ENCODE data around the gene ARAP3. TPM values are rescaled to one million over a fixed set of nuclear protein-coding genes. Genes with fewer than 3 reads are reported as not detected.

The ARAP3 gene
- total and polyA plus RNA-seq, 2 donors (not counting 1 experiment from before 2014, with no cell fraction given): 0.34 to 3.7 TPM

DNA sequence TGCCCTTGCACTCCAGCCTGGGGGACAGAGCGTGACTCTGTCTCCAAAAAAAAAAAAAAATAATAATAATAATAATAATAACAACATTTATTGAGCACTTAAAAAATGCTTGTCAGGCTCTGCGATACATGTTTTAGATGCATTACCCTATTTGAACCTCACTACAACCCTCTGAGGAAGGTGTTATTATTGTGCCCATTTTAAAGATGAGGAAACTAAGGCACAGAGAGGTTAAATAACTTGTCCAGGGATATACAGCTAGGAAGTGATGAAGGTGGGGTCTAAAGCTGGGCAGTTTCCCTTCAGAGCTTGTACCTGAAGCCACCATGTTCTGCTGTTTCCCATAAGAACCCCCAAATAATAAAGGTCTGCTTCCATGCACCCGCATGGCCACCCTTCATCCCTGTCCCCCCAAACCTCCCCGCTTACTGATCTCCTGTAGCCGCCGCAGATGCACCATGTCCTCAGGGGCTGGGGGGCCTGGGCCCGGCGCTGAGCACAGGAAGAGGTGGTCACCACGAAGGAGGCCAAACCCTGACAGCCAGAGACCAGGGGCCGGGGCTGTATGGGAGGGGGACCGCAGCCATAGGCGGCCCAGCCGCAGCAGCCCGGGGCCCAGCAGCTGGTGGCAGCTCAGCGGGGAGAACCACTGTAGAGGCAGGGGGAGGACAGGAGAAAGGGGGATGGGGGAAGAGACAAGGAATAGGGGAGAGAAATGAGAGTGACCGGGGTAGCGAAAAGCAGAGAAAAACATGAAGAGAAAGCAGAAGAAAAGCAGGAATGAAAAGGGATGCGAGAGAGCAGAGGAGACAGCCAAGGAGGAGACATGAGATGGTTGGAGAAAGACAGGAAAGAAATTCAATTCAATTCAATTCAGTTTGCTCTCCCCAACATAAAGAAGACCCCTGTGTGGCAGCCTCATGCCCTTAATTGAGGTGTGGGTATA is 15.8 kb downstream of the ARAP3 start:
- Histone ChIP-seq H3K4me1 (ENCODE audit: control insufficient read depth in 2 of 2, insufficient read depth in 2 of 2, low read length in 2 of 2) (peaks cover 4 to 6% of the 10 kb centered on the region in 2 donors), H4K20me1 (ENCODE audit: control insufficient read depth, insufficient read depth, low read length, poor library complexity, severe bottlenecking) (no peaks in the 10 kb centered on the region), H3K4me2 (replicated peaks; ENCODE audit: low read depth, low read length, poor library complexity, severe bottlenecking) (no peak overlapping the region), H3K36me3 (replicated peaks in 1 of 2; ENCODE audit: control extremely low read depth in 1 of 2, control insufficient read depth in 1 of 2, extremely low read depth in 1 of 2, insufficient read depth in 2 of 2, low read length in 1 of 2) (no peaks in the 10 kb centered on the region), H3K9ac (ENCODE audit: low read length) (no peak overlapping the region), H3K27me3 (replicated peaks in 1 of 4; ENCODE audit: control extremely low read depth in 1 of 4, control insufficient read depth in 3 of 4, insufficient read depth in 4 of 4, low read length in 3 of 4) (peaks cover 0 to 4% (median 0%) of the 10 kb centered on the region in 4 experiments), H2AFZ (ENCODE audit: insufficient read depth, low read depth, low read length, poor library complexity, severe bottlenecking) (no peak overlapping the region), H3K4me3 (ENCODE audit: control extremely low read depth in 1 of 5, extremely low read depth in 1 of 5, insufficient read depth in 1 of 5, low read depth in 2 of 5, low read length in 4 of 5) (no peak overlapping the region), H3K79me2 (ENCODE audit: control insufficient read depth, insufficient read depth, low read length) (no peaks in the 10 kb centered on the region), H3K9me3 (ENCODE audit: control extremely low read depth in 1 of 3, control insufficient read depth in 2 of 3, insufficient read depth in 1 of 3, low read length in 2 of 3) (no peaks in the 10 kb centered on the region), H3K27ac (ENCODE audit: low read length in 2 of 2) (no peak overlapping the region)
- Mint-ChIP-seq H3K4me3 (no peak overlapping the region), H3K4me1 (peaks cover 4% of the 10 kb centered on the region), H3K27ac (no peak overlapping the region), H3K27me3 (peaks cover 5% of the 10 kb centered on the region), H3K9me3 (ENCODE audit: insufficient read depth) (no peaks in the 10 kb centered on the region)
- intact Hi-C loops (cut with micrococcal nuclease): loop anchor here (1.0 to 2.0 kb wide), 7 partner anchors 37 to 479 kb away; partner anchors contain the start of gene GNPDA1
- WGBS (ENCODE audit: insufficient coverage): 95% methylated on average over 15 of the region's 18 CpGs
- DNase-seq: no peak
- POLR2A ChIA-PET: no interaction called here
- no peak for ATAC-seq (ENCODE audit: low read depth)
- CTCF ChIA-PET: interaction anchor here (0.7 to 4.4 kb wide), 12 partner anchors 15 to 303 kb away, joined by 3 to 48 read pairs (median 10); partner anchors contain the start of genes FCHSD1, PCDH1 and RNF14
- TF ChIP-seq EZH2 (IDR thresholded peaks at IDR 0.05; ENCODE audit: borderline replicate concordance, insufficient read depth, low read depth, low read length, poor library complexity, severe bottlenecking): no peak
- TF ChIP-seq, protein P1, sequence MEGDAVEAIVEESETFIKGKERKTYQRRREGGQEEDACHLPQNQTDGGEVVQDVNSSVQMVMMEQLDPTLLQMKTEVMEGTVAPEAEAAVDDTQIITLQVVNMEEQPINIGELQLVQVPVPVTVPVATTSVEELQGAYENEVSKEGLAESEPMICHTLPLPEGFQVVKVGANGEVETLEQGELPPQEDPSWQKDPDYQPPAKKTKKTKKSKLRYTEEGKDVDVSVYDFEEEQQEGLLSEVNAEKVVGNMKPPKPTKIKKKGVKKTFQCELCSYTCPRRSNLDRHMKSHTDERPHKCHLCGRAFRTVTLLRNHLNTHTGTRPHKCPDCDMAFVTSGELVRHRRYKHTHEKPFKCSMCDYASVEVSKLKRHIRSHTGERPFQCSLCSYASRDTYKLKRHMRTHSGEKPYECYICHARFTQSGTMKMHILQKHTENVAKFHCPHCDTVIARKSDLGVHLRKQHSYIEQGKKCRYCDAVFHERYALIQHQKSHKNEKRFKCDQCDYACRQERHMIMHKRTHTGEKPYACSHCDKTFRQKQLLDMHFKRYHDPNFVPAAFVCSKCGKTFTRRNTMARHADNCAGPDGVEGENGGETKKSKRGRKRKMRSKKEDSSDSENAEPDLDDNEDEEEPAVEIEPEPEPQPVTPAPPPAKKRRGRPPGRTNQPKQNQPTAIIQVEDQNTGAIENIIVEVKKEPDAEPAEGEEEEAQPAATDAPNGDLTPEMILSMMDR (IDR thresholded peaks at IDR 0.05): no peak

Data from B cell (primary cell).